Stimulated activated CD8-positive, alpha-beta memory T cell treated with anti-CD3 and anti-CD28 coated beads, Interleukin-4, amount 100 ng/mL, for 1 hour (primary cell): ENCODE results near the gene HES5.
"Not testable (repeated sequence)": the region's sequence is repeated elsewhere in the genome, so short reads cannot be mapped to it uniquely, and the experiment has no call there.

Experiments used
- DNase-seq, 2 donors: peaks; one replicate each; pipeline ENCODE4 v3.0.0-alpha.2; 2020; ENCODE audit warnings: low read depth in 2 of 2, low spot score in 1 of 2

HES5 gene

DNA sequence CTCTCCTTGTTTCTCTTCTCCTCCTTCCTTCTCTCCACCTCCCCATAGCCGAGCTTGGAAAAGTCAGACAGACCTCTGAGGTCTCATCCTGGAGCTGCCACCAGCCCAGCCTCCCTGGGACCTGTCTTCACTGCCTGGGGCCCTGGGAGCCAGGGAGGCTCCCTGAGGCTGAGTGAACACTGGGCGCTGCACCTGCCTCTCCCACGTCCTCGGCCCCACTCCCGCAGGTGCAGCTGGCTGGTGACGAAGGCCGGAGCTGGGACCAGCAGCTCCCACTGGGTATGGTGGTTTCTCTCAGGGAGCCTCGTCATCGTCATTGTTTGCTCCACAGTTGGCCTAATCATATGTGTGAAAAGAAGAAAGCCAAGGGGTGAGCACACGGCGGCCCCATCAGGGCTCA, 31.4 kb upstream of the HES5 start:
- DNase-seq, result no peak

DNA sequence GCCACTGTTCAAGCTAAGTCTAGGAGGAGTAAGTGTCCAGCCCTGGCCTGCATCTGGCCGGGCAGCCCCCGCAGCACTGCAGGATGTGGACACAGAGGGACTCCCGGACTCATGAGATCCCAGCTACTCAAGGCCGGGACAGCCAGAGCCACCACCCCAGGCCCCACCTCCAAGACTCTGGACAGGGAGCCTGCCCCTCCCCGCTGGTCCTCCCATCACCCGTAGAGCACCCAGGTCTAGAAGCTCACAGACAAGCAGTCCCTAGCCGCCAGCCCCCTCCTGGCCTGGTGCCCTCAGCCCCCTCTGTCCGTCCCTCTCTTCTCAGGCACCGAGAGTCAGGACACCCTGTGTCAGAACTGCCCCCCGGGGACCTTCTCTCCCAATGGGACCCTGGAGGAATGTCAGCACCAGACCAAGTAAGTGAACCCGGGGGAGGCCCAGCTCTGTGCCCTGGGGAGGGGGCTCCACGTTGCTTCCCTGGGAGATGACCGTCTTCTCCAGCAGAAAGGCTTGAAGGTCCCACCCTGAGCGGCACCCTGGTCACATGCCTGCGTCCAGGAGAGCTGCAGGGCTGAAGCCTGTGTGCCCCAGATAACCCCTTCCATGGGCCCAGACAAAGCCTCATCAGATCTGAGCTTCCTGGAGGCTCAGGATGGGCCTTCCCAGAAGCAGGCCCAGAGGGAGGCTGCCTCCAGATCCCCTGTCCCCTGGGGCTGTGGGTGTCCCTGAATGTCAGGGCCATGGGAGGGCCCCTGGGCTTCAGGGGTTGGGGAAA, 30.4 kb upstream of the HES5 start:
- DNase-seq, result no peak

DNA sequence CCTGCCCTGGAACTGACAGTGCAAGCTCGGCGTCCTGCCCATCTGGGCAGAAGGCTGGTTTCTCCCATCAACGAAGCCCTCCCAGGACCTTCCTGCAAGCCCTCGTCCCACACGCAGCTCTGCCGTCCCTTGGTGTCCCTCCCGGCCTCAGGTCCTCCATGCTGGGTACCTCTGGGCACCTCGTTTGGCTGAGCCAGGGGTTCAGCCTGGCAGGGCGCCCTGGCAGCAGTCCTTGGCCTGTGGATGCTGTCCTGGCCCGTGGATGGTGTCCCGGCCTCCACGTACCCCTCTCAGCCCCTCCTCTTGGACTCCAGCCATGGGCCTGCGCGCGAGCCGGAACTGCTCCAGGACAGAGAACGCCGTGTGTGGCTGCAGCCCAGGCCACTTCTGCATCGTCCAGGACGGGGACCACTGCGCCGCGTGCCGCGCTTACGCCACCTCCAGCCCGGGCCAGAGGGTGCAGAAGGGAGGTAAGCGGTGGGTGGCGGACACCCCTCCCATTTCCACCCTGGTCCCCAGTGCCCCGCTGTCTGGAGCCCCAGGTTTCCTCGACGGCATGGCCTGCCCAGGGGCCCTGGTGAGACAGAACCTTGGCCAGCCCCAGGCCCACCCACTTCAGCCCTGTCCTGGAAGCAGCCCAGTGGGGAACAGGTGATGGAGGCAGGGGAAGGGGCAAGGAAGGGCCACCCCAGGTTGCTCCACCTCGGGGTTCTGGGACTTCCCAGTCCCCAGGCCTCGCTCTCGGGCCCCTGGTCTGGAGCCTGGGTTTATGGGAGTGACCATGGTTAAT, 29.6 kb upstream of the HES5 start:
- DNase-seq, result no peak

DNA sequence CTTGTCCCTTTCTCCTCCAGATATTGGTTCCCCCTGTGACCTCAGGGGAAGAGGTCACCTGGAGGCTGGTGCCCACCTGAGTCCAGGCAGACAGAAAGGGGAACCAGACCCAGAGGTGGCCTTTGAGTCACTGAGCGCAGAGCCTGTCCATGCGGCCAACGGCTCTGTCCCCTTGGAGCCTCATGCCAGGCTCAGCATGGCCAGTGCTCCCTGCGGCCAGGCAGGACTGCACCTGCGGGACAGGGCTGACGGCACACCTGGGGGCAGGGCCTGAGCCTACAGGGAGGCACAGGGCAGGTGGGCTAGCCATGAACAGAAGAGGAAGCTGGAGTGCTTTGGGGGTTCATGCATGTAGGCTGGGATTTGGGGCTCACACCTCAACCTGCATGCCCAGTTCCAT, 28.8 kb upstream of the HES5 start:
- no peak for DNase-seq

DNA sequence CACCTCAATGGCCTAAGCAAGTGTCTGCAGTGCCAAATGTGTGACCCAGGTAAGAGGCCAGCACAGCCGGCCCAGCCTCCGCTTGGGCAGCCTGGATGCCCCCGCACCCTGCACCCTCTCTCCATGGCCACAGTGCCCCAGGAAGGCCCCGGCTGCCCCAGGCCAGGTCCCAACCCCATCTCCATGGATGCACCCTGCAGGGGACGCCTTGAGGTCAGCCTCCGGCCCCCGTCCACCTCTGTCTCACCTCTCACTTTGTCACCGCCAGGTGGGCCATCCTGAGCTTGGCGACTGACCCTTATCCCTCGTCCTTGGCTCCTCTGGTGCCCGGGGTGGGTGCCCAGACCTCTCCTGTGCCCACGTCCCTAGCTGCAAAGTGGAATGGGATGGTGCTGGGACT, 28.4 kb upstream of the HES5 start:
- no peak for DNase-seq

DNA sequence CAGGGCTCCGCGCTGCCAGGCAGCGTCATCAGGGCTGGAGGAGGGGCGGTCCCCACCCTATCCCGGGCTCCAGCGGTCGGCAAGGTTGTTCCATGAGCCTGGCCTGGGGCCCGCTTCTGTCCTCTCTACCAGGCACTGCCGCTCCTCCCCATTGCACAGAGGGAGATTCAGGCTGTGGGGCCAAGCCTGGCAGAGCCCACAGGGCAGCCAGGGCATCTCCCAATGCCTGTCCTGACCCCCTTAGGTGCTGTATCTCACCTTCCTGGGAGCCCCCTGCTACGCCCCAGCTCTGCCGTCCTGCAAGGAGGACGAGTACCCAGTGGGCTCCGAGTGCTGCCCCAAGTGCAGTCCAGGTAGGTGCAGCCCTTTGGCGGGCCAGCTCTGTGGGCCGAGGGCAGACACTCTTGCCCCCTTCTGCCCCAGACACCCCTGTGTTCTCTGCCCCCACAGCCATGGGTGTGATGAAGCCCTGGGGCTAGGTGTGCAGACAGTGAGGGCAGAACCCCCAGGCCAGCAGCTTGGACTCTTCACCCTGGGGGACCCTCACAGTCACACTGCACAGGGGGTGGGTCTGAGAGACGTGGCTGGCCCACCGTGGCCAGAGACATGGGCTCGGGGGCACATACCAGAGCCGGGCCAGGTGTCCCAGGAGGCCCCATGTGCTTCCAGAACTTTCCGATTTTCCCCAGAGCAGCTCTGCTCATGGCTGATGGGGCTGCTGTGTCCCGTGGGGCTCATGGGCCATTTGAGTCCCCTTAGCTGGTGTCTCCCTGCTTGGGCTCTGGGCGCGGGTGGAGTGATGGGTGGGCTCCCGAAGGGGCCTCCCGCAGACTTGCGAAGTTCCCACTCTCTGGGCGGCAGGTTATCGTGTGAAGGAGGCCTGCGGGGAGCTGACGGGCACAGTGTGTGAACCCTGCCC, 27.7 kb upstream of the HES5 start:
- DNase-seq, result no peak

DNA sequence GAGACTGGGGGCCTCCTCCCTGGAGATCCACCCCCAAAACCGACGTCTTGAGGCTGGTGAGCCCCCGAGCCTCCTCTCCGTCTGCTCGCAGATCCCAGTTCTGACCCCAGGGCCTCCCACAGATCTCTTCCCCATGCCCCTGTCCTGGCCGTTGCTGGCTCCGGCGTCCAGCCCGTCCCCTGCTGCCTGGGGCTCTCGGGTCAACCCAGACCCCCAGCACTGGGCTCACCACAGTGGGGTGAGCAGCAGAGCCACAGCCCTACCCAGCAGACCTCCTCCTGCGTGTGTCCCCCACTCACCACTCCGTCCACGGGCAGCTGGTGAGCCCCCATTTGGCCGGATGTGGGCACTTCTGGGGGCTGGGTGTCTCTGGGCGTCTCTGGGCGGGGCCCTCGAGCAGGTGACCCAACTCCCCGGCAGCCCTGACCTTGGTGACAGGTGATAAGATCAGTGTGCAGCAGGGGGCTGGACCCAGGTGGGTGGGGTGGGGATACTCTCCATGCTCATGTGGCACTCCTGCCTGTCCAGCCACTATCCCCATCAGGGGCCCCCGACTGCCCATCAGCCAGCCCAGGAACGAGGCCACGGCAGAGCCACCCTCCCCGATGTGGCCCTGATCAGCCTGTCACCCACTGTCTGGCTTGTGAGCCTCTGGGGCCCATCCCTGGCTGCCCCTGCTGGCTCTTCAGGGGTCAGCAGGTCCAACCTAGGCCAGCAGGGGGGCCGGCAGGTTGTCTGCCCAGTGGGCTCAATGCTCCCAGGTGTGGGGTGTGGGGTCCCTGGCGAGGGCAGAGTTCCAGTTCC, 26.8 kb upstream of the HES5 start:
- no peak for DNase-seq

DNA sequence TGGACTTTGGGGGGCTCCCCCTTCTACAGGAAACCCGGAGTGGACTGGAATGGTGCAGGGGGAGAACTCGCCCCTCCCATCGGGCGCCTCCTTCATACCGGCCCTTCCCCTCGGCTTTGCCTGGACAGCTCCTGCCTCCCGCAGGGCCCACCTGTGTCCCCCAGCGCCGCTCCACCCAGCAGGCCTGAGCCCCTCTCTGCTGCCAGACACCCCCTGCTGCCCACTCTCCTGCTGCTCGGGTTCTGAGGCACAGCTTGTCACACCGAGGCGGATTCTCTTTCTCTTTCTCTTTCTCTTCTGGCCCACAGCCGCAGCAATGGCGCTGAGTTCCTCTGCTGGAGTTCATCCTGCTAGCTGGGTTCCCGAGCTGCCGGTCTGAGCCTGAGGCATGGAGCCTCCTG, 26.2 kb upstream of the HES5 start, which contains the start of gene TNFRSF14:
TNFRSF14 (plus strand) TSS at position 95 of the 401 bp plus-strand sequence; CDS start at position 389, 294 bp downstream.
- peak in 1 of 2 donors; percentile 49 for DNase-seq

DNA sequence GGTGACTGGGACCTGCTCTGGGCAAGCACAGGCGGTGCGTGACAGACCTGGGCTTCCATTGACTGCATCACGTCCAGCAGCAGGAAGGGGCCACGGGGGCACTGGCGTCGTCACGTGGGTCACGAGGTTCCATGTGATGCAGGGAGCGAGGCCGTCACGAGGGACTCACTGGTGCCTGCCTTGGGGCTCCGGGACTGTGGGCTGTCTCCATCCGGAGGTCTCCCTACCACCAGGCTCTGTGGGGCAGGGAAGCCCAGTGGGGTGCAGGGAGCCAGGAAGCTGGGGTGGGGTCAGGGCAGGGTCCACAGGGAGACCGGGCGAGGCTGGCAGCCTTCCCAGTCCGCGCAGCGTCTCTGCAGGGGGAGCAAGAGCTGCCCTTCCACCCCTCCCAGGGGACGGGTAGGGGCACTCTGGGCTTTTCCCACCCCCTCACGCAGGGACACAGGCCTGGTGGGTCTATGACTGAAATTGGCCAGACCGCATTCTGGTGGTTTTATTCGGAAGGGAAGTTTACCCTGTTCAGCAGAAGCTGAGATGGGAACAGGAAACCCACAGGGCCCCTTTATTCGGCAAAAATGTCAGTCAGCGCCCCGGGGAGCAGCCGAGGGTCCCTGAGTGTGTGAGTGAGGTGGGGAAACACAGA, 25.7 kb upstream of the HES5 start:
- DNase-seq, result peak; percentile 52 to 55

DNA sequence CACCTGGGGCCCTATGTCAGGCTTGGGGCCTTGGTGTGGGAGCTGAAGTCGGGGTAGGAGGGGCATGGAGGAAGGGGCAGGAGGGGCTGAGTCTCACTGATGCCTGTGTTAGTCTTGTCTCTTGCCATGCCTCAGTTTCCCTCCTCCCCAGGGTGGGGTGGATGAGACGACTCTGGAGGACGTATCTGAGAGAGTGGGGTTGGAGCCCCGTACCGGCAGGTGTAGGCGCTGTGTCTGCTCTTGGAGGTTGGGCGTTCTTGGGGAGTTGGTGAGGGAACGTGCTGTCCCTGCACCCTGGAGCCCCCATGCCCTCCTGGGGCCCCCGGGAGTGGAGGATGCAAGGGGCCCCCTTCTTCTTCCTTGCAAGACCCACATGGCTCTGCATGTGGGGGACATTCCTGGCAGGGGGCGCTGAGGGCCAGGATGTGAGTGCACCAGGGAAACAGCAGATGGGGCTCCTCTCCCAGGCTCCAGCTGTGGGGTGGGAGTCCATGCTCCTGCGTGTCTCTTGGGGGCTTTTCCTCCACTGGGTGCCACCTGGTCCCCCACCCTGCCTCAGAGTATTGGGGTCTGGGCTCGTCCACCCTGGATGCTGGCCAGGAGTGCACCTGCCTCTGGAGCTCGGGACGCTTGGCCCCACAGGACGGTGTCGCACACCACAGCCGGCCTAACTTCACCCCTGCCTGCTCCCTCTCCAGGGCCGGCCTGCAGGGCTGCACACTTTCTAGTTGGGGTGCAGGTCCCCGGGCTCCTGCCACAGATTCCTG, 24.7 kb upstream of the HES5 start:
- DNase-seq, result no peak

DNA sequence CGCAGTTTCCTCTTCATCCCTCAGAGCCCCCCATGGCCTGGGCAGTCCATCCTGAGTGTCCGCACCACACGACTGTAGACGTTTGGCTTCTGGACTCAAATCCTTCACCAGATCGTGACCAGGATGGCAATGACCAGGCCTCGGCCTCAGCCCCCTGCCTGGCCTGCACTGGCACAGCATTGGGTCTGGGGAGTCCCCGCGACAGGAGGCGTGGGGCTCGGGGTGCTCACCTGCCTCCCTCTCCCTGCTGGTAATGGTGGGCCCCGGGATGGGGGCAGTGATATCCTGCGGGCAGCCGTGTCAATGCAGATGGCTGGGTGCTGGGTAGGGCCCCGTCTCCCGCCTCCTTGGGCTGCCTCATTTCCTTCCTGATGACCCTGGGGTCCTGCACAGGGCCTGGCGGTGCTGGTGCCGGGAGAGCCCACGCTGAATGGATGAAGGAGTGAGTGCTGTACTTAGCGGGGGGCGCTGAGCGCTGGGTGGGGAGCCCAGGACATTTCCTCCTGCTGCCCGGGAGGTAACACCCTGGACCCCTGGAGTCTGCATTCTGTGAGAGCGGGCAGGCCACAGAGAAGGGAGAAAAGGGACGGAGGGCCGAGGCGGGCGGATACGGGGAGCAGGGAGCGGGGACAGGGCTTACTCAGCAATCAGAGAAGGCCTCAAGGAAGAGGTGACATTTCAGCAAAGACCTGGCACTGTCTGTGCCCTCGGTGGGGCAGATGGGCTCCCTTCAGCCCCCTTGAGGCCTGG, 24.0 kb upstream of the HES5 start:
- no peak for DNase-seq

DNA sequence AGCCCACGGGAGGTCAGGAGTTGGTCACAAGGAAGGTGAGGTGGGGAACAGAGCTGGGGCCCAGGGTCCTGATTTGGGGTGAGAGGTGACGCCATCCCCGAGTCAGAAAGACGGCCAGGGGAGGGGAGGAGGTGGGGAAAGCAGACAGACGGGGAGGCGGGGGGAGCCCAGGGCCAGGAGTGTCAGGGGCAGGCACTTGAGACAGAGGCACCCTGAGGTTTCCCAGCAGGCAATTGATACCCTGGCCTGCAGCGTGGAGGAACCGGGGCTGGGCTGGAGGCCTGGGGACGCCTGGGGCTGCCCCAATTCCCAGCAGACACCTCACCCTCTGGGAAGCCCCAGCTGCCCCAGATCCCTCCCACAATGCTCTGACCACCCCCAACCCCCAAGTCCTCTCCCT, 23.0 kb upstream of the HES5 start:
- not testable (repeated sequence) for DNase-seq

DNA sequence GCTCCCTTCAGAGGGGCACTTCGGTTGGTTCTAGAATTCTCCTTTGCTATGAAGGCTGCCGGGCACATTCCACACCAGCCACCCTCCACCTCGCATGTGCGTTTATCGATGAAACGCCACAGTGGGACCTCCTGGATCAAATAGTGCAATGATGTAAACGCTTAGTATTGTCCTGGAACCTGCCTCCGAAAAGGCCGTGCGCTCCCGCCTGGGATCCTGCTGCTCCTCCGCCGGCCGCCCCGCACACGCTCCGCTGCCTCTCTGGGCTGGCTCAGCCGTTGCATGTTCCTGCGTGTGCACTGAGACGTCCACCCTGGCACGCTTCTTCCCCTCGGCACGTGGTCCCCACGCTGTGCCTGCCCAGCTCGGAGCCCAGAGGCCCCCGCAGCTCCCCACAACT, 22.1 kb upstream of the HES5 start:
- no peak for DNase-seq

DNA sequence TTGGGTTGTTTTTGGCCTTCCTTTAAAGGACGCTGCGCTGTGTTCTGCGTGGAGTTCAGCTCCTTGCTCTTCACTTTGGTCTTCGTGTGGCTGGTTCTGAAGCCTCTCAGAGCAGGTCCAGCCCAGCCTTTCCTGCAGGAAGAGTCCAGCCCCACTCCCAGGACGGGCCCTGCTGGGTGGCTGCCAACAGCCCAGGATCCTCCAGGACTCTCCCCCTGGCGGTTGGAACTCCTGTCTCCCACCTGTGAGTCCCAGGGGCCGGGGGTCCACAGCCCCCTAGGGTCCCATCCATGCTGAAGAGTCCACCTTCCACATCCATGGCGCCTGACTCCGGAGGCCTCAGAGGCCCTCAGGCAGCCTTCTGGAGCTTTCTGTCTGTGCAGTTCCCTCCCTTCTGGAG, 21.5 kb upstream of the HES5 start:
- not testable (repeated sequence) for DNase-seq

DNA sequence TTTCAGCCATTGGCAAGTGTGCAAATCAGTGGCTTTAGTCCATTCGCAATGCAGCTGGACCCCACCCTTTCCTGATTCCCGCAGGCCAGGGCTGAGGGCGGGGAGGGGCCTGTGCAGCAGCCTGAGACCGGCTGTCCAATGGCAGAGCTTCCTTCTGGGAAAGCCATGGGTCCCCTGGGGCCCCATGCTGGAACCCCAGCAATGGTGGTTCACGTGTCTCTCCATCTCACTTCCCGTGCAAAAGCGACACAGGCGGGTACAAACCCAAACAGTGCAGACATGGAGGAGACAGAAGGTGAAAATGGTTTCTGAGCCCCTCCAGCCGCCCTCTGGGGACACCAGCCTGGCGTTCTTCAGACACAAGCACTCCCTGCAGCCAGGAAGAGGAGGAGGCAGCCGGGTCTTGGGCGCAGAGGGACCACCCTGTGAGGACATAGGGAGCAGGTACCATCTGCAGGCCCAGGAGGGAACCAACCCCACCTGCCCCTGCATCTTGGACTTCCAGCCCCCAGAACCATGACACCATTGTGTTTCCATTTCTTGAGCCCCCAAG, 20.3 kb upstream of the HES5 start:
- DNase-seq, result not testable (repeated sequence)

DNA sequence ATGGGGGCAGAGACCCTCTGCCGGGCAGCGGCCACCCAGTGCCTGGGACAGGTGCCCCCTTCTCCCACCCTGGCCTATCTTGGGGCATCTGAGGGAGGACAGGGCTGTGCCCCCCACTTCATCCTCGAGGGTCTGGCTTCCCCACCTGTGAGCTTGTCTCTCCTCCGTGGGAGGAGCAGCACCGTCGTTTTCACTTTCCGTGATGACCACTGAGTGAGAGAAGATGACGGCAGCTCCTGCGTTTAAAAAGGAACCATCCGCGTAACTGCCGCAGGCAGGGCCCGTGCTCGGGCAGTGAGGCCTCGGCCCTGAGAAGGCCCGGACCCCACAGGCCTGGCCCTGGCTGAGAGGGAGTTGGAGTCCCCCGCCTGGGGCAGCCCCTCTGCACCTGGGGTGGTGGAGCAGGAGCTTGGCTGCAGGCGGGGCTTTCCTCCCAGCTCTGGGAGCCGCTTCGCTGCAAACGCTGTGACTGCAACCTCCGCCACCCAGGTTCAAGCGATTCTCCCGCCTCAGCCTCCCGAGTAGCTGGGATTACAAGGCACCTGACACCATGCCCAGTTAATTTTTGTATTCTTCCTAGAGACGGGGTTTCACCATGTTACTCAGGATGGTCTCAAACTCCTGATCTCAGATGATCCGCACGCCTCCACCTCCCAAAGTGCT, 19.4 kb upstream of the HES5 start:
- not testable (repeated sequence) for DNase-seq

DNA sequence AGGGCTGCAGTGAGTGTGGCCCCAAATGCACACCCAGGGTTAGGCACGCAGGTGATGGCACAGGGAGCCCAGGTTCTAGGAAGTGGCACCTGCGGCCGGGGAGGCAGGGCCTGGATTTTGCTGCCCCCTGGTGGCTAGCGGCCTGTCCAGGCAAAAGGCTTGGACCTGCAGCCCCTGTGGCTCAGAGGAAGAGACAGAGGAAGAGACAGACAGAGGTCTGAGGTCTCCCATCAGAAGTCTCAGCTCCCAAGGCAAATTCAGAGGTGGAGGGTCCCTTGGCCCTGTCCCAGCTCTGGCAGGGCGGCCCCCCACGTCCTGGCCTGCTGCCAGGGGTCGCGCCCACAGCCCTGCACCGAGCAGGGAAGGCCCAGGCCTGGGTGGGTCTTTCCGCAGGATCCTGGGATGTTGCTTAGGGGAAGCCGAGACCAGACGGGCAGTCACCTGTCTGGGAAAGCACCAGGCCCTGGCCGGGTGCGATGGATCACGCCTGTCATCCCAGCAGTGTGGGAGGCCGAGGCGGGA, 18.1 kb upstream of the HES5 start:
- DNase-seq, result peak; percentile 60 to 76
